ENCODE measurements around the gene WASF2. TPM values are rescaled to one million over a fixed set of nuclear protein-coding genes. Genes with fewer than 3 reads are reported as not detected.

The WASF2 gene
- total RNA-seq, 1 experiment from 2014 or later: 65.9 TPM

DNA sequence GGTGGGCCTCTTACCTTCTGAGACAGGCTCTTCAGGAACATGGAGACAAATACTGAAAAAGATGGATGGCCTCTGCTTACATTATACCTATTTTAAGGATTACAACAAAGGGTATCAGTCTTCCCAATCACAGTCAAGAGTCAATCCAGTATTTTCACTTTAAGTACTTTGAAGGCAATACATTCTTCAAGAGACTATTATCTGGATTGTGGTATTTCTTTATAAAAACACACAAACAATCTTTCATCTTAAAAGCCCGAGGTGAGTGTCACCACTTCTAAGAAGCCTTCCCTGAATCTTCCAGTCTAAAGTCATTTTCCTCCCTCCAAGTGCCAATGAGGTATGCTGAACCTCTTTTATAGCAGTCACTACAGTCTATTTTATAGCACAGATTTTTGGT lies 45.3 kb downstream of the WASF2 start:
- Histone ChIP-seq H3K14ac (ENCODE audit: insufficient read depth, low read length) (no peak overlapping the region), H3K79me1 (ENCODE audit: insufficient read depth, low read depth, low read length, poor library complexity, severe bottlenecking) (no peaks in the 10 kb centered on the region), H2BK120ac (ENCODE audit: low read depth, low read length, poor library complexity, severe bottlenecking) (no peak overlapping the region), H3K79me2 (ENCODE audit: insufficient read depth, low read length) (no peaks in the 10 kb centered on the region; the same call in 1 of the 2 replicates), H3K4me1 (ENCODE audit: insufficient read depth, low read length) (no peaks in the 10 kb centered on the region; the same call in 1 of the 2 replicates), H4K91ac (ENCODE audit: insufficient read length, low read depth, low read length) (no peak overlapping the region), H3K23ac (ENCODE audit: insufficient read length, low read depth, low read length) (no peak overlapping the region), H4K8ac (replicated peaks; ENCODE audit: insufficient read length, low read depth, low read length) (no peak overlapping the region), H2BK20ac (ENCODE audit: low read depth, low read length, poor library complexity, severe bottlenecking) (no peak overlapping the region), H3K18ac (ENCODE audit: insufficient read length, low read depth, low read length) (no peak overlapping the region), H3K27me3 (ENCODE audit: insufficient read depth, low read length) (no peaks in the 10 kb centered on the region), H3T11ph (ENCODE audit: low read length) (no peak overlapping the region), H2BK12ac (ENCODE audit: insufficient read length, low read depth, low read length) (no peak overlapping the region), H2AFZ (ENCODE audit: low read length) (no peak overlapping the region), H4K20me1 (ENCODE audit: control insufficient read depth, insufficient read depth, insufficient read length) (no peaks in the 10 kb centered on the region), H3K4me2 (ENCODE audit: insufficient read depth, insufficient read length, low read length) (no peak overlapping the region), H2BK15ac (ENCODE audit: low read depth, low read length) (no peak overlapping the region), H3K4ac (ENCODE audit: low read depth, low read length) (no peak overlapping the region), H2BK5ac (ENCODE audit: insufficient read length, low read length) (no peak overlapping the region), H3K9me3 (ENCODE audit: control insufficient read depth, low read depth, low read length) (no peaks in the 10 kb centered on the region), H3K27ac (ENCODE audit: insufficient read length, low read depth, low read length) (no peak overlapping the region), H3K9ac (ENCODE audit: extremely low read depth, insufficient read length, low read length) (no peak overlapping the region), H3K23me2 (ENCODE audit: insufficient read length, low read depth, low read length, poor library complexity, severe bottlenecking) (no peaks in the 10 kb centered on the region), H3K56ac (ENCODE audit: insufficient read length, low read depth, low read length) (no peak overlapping the region), H2AK5ac (ENCODE audit: insufficient read length, low read length) (no peak overlapping the region), H4K5ac (ENCODE audit: insufficient read length, low read depth, low read length) (no peak overlapping the region)
- DNase-seq: no peak
- TF ChIP-seq, protein P1, sequence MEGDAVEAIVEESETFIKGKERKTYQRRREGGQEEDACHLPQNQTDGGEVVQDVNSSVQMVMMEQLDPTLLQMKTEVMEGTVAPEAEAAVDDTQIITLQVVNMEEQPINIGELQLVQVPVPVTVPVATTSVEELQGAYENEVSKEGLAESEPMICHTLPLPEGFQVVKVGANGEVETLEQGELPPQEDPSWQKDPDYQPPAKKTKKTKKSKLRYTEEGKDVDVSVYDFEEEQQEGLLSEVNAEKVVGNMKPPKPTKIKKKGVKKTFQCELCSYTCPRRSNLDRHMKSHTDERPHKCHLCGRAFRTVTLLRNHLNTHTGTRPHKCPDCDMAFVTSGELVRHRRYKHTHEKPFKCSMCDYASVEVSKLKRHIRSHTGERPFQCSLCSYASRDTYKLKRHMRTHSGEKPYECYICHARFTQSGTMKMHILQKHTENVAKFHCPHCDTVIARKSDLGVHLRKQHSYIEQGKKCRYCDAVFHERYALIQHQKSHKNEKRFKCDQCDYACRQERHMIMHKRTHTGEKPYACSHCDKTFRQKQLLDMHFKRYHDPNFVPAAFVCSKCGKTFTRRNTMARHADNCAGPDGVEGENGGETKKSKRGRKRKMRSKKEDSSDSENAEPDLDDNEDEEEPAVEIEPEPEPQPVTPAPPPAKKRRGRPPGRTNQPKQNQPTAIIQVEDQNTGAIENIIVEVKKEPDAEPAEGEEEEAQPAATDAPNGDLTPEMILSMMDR (conservative IDR thresholded peaks at IDR 0.05): no peak
- peak overlapping the region in 1 of 3 experiments; percentile 30; a peak in 1 of 7 replicates for H3K27ac Mint-ChIP-seq
- H3K4me1 Mint-ChIP-seq: peaks cover 5 to 7% of the 10 kb centered on the region in 2 experiments
- WGBS (ENCODE audit: extremely low coverage, insufficient read length, low lambda C conversion rate): no CpG with 5 or more reads among the region's 1 CpG
- H3K36me3 Mint-ChIP-seq (ENCODE audit: insufficient read depth in 1 of 3, low read depth in 3 of 3): peaks cover 0 to 2% (median 0%) of the 10 kb centered on the region in 3 experiments; a peak in 2 of 7 replicates
- H3K4me3 Mint-ChIP-seq: no peak overlapping the region
- H3K9me3 Mint-ChIP-seq: no peaks in the 10 kb centered on the region
- no peaks in the 10 kb centered on the region for H3K27me3 Mint-ChIP-seq (ENCODE audit: low read depth)
